ENCODE measurements around the gene CNOT4.

Gene CNOT4

DNA sequence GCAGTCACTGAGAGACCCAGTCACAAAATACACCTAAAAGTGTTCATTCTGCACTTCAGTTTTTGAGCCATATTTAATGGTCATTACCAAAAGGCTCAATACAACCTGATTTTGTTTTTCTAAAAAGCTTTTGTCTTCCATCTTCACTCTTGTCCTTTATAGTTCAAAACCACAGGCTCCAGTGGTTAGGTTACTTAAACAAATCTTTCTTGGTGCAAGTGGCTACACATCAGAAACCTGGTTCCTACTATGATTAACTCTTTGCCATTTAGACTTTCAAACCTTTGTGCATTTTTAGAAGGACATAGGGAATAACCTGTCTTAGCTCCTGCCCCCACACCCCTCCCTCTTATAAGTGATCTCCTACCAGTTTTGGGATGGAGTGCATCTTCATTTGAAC is 140.5 kb downstream of the CNOT4 start:
- no peak overlapping the region for H3K27ac ChIP-seq (replicated peaks)
- TF ChIP-seq POLR2AphosphoS5 (IDR thresholded peaks at IDR 0.05; ENCODE audit: low read depth) (no peak), SPI1 (IDR thresholded peaks at IDR 0.05; ENCODE audit: borderline replicate concordance, low read depth) (no peak), GABPA (IDR thresholded peaks at IDR 0.05; ENCODE audit: low read depth) (no peak), CTCF (IDR thresholded peaks at IDR 0.05; ENCODE audit: insufficient read depth, low read length) (no peak)
- TF ChIP-seq, protein P1, sequence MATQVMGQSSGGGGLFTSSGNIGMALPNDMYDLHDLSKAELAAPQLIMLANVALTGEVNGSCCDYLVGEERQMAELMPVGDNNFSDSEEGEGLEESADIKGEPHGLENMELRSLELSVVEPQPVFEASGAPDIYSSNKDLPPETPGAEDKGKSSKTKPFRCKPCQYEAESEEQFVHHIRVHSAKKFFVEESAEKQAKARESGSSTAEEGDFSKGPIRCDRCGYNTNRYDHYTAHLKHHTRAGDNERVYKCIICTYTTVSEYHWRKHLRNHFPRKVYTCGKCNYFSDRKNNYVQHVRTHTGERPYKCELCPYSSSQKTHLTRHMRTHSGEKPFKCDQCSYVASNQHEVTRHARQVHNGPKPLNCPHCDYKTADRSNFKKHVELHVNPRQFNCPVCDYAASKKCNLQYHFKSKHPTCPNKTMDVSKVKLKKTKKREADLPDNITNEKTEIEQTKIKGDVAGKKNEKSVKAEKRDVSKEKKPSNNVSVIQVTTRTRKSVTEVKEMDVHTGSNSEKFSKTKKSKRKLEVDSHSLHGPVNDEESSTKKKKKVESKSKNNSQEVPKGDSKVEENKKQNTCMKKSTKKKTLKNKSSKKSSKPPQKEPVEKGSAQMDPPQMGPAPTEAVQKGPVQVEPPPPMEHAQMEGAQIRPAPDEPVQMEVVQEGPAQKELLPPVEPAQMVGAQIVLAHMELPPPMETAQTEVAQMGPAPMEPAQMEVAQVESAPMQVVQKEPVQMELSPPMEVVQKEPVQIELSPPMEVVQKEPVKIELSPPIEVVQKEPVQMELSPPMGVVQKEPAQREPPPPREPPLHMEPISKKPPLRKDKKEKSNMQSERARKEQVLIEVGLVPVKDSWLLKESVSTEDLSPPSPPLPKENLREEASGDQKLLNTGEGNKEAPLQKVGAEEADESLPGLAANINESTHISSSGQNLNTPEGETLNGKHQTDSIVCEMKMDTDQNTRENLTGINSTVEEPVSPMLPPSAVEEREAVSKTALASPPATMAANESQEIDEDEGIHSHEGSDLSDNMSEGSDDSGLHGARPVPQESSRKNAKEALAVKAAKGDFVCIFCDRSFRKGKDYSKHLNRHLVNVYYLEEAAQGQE (IDR thresholded peaks at IDR 0.05; ENCODE audit: insufficient replicate concordance, low read depth): no peak
- H3K4me3 ChIP-seq (replicated peaks; ENCODE audit: insufficient read depth, low read length): no peak overlapping the region
- no peak for DNase-seq (ENCODE audit: low read depth in 1 of 2, low spot score in 1 of 2)
- no peaks in the 10 kb centered on the region for H3K27me3 ChIP-seq (ENCODE audit: insufficient read depth, poor library complexity, severe bottlenecking)

DNA sequence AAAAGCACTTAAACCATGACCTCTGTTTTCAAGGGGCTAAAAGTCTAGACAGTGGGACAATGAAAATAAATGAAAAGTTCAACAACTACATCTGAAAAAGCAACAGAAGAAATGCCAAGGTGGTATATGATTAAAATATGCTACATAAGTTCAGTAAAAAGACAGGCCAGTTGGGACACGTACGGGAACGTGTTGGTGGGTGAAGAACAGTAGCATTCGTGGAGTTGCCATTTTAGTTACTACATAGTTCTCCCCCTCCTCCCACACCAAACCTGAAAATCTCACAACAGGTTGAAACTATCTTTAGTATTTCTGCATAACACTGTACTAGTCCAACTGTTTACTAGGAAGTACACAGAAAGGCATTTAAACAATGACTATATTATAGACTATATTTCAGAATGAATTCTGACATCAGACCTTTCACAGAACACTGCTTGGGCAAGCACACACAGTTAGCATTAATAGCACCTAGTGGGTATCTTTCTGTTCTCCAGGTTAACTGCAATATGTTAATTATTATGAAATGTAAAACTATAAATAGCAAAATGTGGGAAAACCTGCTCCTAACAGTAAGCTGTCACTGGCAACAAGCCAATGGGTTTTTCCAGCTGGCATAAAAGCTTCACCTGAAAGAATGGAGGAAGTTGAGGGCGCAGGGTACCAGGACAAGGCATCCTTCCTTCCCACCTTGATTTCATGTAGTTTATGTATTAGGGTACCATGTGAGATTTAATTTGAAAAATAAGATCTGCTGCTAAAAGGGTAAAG is 141.3 kb downstream of the CNOT4 start:
- TF ChIP-seq SPI1 (IDR thresholded peaks at IDR 0.05; ENCODE audit: borderline replicate concordance, low read depth) (no peak), GABPA (IDR thresholded peaks at IDR 0.05; ENCODE audit: low read depth) (no peak)
- H3K27me3 ChIP-seq (ENCODE audit: insufficient read depth, poor library complexity, severe bottlenecking): no peaks in the 10 kb centered on the region
- DNase-seq (ENCODE audit: low read depth in 1 of 2, low spot score in 1 of 2): no peak
- no peak overlapping the region for H3K27ac ChIP-seq (replicated peaks)
- H3K4me3 ChIP-seq (replicated peaks; ENCODE audit: insufficient read depth, low read length): no peak overlapping the region

GRCh38 chr7:135366843-135367508 is 142.9 kb downstream of the CNOT4 start:
- no peaks in the 10 kb centered on the region for H3K27me3 ChIP-seq (ENCODE audit: insufficient read depth, poor library complexity, severe bottlenecking)
- DNase-seq (ENCODE audit: low read depth in 1 of 2, low spot score in 1 of 2): no peak
- H3K27ac ChIP-seq (replicated peaks): no peak overlapping the region
- H3K4me3 ChIP-seq (replicated peaks; ENCODE audit: insufficient read depth, low read length): no peak overlapping the region
- no peak for TF ChIP-seq SPI1 (IDR thresholded peaks at IDR 0.05; ENCODE audit: borderline replicate concordance, low read depth)

DNA sequence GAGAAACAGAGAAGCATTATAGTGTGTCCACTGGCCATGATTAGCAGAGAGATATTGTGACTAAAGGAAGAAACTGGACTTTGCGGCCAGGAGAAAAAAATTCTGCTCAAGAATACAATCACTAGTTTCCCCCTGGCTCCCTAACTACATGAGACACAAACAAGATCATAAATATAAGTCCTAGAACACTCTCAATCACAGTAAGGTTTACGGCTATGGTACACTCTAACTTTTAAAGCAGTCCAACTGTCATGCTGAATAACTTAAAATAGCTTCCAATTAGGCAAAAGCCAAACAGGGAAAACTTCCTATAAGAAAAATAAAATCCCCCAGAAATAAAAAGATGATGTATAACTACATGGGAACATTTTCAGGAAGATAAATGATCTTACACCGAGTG is 144.2 kb downstream of the CNOT4 start:
- Histone ChIP-seq H3K27me3 (ENCODE audit: insufficient read depth, poor library complexity, severe bottlenecking) (no peaks in the 10 kb centered on the region), H3K27ac (replicated peaks) (no peak overlapping the region), H3K4me3 (replicated peaks; ENCODE audit: insufficient read depth, low read length) (no peak overlapping the region)
- no peak for DNase-seq (ENCODE audit: low read depth in 1 of 2, low spot score in 1 of 2)
- TF ChIP-seq, protein P1 (IDR thresholded peaks at IDR 0.05; ENCODE audit: insufficient replicate concordance, low read depth): no peak
- TF ChIP-seq CTCF (IDR thresholded peaks at IDR 0.05; ENCODE audit: insufficient read depth, low read length) (no peak), POLR2AphosphoS5 (IDR thresholded peaks at IDR 0.05; ENCODE audit: low read depth) (no peak), GABPA (IDR thresholded peaks at IDR 0.05; ENCODE audit: low read depth) (no peak), SPI1 (IDR thresholded peaks at IDR 0.05; ENCODE audit: borderline replicate concordance, low read depth) (no peak)
